GM12878 (cell line): ENCODE data around the gene PTGIS. TPM values are rescaled to one million over a fixed set of nuclear protein-coding genes. Genes with fewer than 3 reads are reported as not detected.

Experiments
- E2F4 ChIP-seq: IDR thresholded peaks from 2 replicates; pipeline ENCODE4 v1.6.1; 2012; ENCODE audit warnings: low read depth, low read length, improper control_type of control experiment
- E4F1 ChIP-seq: fragments of 450-650 bp; IDR thresholded peaks from 2 replicates; pipeline ENCODE4 v1.6.1; 2018; ENCODE audit warnings: borderline replicate concordance, mild to moderate bottlenecking; ENCODE audit not compliant: partially characterized antibody
- EGR1 ChIP-seq, 2 experiments: IDR thresholded peaks; 1 replicate in 1 of 2; 2 replicates in 1 of 2; pipeline ENCODE4 v1.6.1; 2011 to 2012; ENCODE audit warnings: low read depth in 2 of 2, low read length in 2 of 2, borderline replicate concordance in 1 of 2, mild to moderate bottlenecking in 1 of 2, moderate library complexity in 1 of 2
- MTA3 ChIP-seq: IDR thresholded peaks from 2 replicates; pipeline ENCODE4 v1.6.1; 2012; ENCODE audit warnings: low read length, inconsistent platforms, borderline replicate concordance
- NR2F1 ChIP-seq: fragments of 450-650 bp; conservative IDR thresholded peaks from 2 replicates; pipeline ENCODE4 v1.6.1; 2017; ENCODE audit warnings: mild to moderate bottlenecking
- PAX8 ChIP-seq: fragments of 450-650 bp; IDR thresholded peaks from 2 replicates; pipeline ENCODE4 v1.6.1; 2017; ENCODE audit warnings: mild to moderate bottlenecking, moderate library complexity
- POLR2A ChIP-seq: IDR thresholded peaks from 2 replicates; pipeline ENCODE4 v1.6.1; 2011; ENCODE audit warnings: low read depth, mild to moderate bottlenecking, low read length
- RCOR1 ChIP-seq: conservative IDR thresholded peaks from 2 replicates; pipeline ENCODE4 v1.6.1; 2012; ENCODE audit warnings: low read depth, low read length, improper control_type of control experiment
- WRNIP1 ChIP-seq: IDR thresholded peaks from 2 replicates; pipeline ENCODE4 v1.6.1; 2011; ENCODE audit warnings: low read depth, low read length, improper control_type of control experiment, borderline replicate concordance
- ZNF384 ChIP-seq: IDR thresholded peaks from 2 replicates; pipeline ENCODE4 v1.6.1; 2012; ENCODE audit warnings: low read depth, mild to moderate bottlenecking, low read length, improper control_type of control experiment, borderline replicate concordance
- ZSCAN29 ChIP-seq: fragments of 450-650 bp; IDR thresholded peaks from 2 replicates; pipeline ENCODE4 v1.6.1; 2017; ENCODE audit warnings: mild to moderate bottlenecking, moderate library complexity
- polyA plus RNA-seq, 11 experiments: library from polyadenylated mRNA; depleted of rRNA in 4 of 11; unstranded in 6 of 11; stranded (reverse) in 5 of 11; fragments of >200 nt; fragmentation: Nextera tagmentation in 4 of 11; fragmentation: Illumina TruSeq in 1 of 11; extraction: Ambion mirVana in 4 of 11; extraction: Trizol in 1 of 11; gene quantifications; 1 replicate in 1 of 11; 2 replicates in 10 of 11; pipeline versions ENCODE4 v1.2.1 to v1.2.3, GENCODE V29; 2011 to 2016; ENCODE audit warnings: inconsistent platforms in 2 of 11, missing spikeins in 2 of 11, low read depth in 1 of 11
- total RNA-seq, 4 experiments: library from RNA; depleted of rRNA in 3 of 4; stranded (reverse); fragments of >200 nt in 3 of 4; fragmentation: Illumina TruSeq in 1 of 4; extraction: Trizol in 1 of 4; gene quantifications; 2 replicates each; pipeline versions ENCODE4 v1.2.1 to v1.2.3, GENCODE V29; 2013 to 2021
- TF ChIP-seq, protein P1 (sequence below): IDR thresholded peaks from 2 replicates; pipeline ENCODE4 v1.6.1; 2011; ENCODE audit warnings: low read depth, mild to moderate bottlenecking, low read length, moderate library complexity, borderline replicate concordance; ENCODE audit errors: extremely low read depth
- TF ChIP-seq, protein P2 (sequence below): IDR thresholded peaks from 2 replicates; pipeline ENCODE4 v1.6.1; 2011; ENCODE audit warnings: borderline replicate concordance, low read depth, mild to moderate bottlenecking, moderate library complexity, low read length; ENCODE audit not compliant: insufficient read depth, poor library complexity, severe bottlenecking
- TF ChIP-seq, protein P3 (sequence below): fragments of 450-650 bp; conservative IDR thresholded peaks from 2 replicates; pipeline ENCODE4 v1.6.1; 2017; ENCODE audit warnings: mild to moderate bottlenecking, moderate library complexity

The PTGIS gene
- total and polyA plus RNA-seq, 10 of the 15 experiments (the other 5 are each of a cell fraction or from before 2014, with no cell fraction given) = 0.10 TPM; not detected in 9

DNA sequence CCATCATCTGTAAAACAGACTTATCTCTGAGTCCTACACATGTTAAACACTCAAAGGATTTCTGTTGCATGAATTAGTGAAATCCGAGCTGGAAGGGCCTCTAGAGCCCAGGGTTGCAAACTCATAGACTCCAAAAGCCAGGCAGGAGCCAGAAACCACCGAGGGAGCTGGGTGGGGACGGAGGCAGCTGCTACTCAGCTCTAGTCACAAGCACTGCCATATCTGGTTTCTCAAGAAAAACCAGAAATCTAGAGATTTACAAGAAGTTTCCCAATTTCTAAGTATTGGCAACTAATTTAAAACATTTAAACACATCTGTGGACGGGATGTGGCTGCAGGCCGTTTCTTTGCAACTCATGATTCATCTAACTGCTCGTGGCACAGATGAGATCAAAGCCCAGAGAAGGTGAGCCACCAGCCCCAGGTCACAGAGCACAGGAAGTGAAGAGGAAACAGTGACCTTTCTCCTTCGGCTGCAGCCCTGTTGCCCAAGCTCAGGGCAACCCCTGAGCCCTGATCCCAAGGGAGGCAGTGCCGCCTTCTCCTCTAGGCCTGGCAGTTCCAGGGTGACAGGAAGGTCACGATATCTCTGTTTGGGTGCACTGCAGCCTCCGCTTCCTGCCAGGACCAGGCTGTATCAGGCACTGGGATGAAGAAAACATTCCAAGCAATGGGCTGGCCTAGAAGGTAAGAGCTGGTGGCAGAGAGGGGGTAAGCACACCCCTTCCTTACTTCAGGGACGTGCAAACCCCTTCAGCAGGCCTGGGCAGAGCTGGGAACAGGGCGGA is 26.4 kb upstream of the PTGIS start (continued):
- no peak for TF ChIP-seq NR2F1
- TF ChIP-seq, protein P1, sequence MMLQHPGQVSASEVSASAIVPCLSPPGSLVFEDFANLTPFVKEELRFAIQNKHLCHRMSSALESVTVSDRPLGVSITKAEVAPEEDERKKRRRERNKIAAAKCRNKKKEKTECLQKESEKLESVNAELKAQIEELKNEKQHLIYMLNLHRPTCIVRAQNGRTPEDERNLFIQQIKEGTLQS = no peak
- TF ChIP-seq WRNIP1 = no peak
- TF ChIP-seq, protein P2, sequence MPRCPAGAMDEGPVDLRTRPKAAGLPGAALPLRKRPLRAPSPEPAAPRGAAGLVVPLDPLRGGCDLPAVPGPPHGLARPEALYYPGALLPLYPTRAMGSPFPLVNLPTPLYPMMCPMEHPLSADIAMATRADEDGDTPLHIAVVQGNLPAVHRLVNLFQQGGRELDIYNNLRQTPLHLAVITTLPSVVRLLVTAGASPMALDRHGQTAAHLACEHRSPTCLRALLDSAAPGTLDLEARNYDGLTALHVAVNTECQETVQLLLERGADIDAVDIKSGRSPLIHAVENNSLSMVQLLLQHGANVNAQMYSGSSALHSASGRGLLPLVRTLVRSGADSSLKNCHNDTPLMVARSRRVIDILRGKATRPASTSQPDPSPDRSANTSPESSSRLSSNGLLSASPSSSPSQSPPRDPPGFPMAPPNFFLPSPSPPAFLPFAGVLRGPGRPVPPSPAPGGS = no peak
- no peak for TF ChIP-seq E2F4
- no peak for TF ChIP-seq POLR2A
- no peak for TF ChIP-seq RCOR1
- TF ChIP-seq ZSCAN29 = no peak
- TF ChIP-seq PAX8 = no peak
- TF ChIP-seq, protein P3, sequence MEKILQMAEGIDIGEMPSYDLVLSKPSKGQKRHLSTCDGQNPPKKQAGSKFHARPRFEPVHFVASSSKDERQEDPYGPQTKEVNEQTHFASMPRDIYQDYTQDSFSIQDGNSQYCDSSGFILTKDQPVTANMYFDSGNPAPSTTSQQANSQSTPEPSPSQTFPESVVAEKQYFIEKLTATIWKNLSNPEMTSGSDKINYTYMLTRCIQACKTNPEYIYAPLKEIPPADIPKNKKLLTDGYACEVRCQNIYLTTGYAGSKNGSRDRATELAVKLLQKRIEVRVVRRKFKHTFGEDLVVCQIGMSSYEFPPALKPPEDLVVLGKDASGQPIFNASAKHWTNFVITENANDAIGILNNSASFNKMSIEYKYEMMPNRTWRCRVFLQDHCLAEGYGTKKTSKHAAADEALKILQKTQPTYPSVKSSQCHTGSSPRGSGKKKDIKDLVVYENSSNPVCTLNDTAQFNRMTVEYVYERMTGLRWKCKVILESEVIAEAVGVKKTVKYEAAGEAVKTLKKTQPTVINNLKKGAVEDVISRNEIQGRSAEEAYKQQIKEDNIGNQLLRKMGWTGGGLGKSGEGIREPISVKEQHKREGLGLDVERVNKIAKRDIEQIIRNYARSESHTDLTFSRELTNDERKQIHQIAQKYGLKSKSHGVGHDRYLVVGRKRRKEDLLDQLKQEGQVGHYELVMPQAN = no peak
- TF ChIP-seq EGR1 (IDR thresholded peaks at IDR 0.05; ENCODE audit: borderline replicate concordance in 1 of 2, low read depth in 2 of 2, low read length in 2 of 2) = no peak
- TF ChIP-seq ZNF384 = no peak
- TF ChIP-seq E4F1 = no peak
- TF ChIP-seq MTA3 = no peak
